Suppressor macrophage (primary cell): ENCODE results near the gene ID3.
A peak's percentile ranks its signal among the peaks of the same experiment; 100 is the strongest.

Source experiments
- DNase-seq, 4 experiments: peaks; one replicate each; pipeline ENCODE4 v3.0.0-alpha.2; 2020 to 2022
- total RNA-seq, 17 experiments: gene quantifications; one replicate each; lab custom pipeline; 2026; ENCODE audit warnings: mixed read lengths in 6 of 17, inconsistent platforms in 3 of 17; lab: John Stamatoyannopoulos, UW

ID3 gene, protein sequence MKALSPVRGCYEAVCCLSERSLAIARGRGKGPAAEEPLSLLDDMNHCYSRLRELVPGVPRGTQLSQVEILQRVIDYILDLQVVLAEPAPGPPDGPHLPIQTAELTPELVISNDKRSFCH
- total RNA-seq = 1.1 to 40.7 (median 11.3) reads per million in 17 experiments

DNA sequence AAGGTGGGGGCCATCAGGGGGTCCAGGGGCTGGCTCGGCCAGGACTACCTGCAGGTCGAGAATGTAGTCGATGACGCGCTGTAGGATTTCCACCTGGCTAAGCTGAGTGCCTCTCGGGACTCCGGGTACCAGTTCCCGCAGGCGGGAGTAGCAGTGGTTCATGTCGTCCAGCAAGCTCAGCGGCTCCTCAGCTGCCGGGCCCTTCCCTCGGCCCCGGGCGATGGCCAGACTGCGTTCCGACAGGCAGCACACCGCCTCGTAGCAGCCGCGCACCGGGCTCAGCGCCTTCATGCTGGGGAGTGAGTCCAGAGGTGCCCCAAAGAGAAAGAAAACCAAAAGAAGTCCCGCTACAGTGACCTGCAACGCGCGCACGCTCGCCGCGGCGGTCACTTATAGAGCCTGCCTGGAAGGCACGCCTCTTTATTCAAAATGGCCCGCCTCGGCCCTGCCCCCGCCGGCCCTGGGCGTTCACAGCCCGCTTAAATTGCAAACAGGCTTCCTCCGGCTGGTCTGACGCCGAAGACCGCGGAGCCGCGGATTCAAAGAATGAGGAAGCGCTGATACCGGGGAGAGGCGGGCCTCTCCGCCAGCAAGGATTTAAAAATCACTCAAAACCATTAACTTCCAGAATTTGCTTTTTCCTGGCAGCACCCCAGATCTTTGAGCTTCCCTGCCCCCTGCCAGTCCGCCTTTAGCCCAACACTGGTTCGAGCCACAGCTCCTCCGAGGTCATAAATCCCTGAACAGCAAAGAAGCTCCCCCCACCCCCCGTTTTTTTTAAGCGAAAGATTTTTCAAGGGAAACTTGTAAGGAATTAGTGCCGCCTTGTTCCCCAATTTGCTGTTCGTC lies at the start of gene ID3:
TSS of gene ID3 (minus strand) at position 366 of the 849 bp plus-strand sequence. CDS start at position 291, 75 bp downstream.
- peak; percentile 98 to 99 (median 99) for DNase-seq

- DNase-seq = no peak
These were observed 48.6 kb upstream of the ID3 start for GRCh38 chr1:23607944-23608343.

- no peak for DNase-seq
These were observed 42.9 kb upstream of the ID3 start for GRCh38 chr1:23601968-23602876.

DNA sequence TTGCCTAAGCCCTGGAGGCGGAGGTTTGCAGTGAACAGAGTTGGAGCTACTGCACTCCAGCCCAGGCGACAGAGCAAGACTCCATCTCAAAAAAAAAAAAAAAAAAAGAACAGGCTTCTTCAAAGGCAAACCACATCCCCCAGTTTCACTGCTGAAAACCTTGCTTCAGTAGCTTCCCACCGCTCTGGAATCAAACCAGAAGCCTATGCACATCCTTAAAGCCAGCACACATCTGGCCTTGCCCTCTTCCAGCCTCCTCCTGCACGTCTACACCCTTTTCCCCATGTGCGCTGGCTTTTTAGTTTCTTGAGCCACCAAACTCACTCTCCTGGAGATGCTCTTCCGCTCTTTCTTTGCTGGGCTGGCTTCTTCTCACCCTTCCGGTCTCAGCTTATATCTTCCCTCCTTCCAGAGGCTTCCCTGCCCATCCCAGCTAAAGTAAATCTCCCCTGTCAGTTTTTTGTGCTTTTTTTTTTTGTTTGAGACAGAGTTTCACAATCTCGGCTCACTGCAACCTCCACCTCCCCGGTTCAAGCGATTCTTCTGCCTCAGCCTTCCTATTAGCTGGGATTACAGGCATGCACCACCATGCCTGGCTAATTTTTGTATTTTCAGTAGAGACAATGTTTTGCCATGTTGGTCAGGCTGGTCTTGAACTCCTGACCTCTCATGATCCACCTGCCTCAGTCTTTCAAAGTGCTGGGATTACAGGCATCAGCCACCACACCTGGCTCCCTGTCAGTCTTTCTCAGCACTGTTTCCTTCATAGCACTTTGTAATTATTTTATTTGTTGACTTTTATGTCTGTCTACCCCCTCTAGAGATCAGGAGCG lies 42.0 kb upstream of the ID3 start:
- DNase-seq = no peak

GRCh38 chr1:23600283-23600682 lies 41.0 kb upstream of the ID3 start:
- peak in 1 of 4 experiments; percentile 18 for DNase-seq

DNA sequence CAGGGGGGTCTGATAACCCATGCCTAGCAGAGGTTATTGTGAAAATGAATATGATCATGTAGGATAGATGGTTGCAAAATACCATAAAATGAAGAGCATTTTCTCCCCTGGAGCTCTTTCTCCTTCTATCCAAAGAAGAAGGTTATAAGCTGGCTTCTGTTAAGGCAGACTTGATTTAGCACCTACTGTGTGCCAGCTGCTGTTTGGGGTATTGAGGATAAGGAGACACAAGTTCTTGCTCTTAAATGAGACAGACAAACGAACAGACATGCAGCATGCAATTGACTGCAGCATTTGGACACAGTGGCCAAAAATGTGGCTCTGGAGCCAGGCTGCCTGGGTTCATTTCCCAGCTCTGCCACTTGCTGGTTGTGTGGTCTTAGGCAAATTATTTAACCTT lies 39.8 kb upstream of the ID3 start:
- no peak for DNase-seq

- DNase-seq = no peak
These were observed 39.1 kb upstream of the ID3 start for GRCh38 chr1:23598424-23598823.

DNA sequence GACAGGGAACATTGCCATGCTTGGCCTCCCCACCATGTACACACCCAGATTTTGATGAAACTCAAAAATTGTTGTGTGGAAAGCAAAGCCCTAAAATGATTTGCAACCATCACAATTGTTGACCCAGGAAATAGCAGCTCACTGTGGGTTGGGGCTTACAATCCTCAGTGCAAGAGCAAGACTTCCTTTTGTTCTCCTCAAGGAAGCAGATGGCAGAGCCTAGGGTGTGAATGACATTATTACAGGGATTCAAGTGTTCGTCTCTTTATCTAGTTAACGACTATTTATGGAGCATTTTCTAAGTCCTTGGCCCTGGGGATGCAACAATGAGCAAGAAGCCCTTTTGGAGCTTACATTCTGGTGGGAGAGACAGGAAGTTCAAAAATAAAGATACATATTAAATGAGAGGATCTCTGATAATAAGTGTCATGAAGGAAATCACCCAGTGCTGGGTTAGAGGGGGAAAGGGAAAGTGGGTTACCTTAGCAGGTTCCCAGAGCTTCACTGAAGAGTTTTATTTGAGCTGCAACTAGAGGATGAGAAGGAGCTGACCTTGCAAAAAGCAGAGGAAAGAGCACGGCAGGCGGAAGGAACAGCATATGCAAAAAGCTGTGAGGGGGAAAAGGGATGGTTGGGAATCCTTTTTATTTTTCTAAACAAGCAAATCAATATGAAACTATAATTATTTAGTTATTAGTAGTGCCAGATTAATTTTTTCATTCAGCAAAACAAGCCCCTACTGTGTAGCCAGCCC lies 38.5 kb upstream of the ID3 start:
- DNase-seq = no peak

GRCh38 chr1:23596382-23597358 lies 37.4 kb upstream of the ID3 start:
- no peak for DNase-seq

GRCh38 chr1:23594927-23595353 lies 35.6 kb upstream of the ID3 start:
- DNase-seq = peak; percentile 40 to 67 (median 60)

- DNase-seq = no peak
These were observed 35.0 kb upstream of the ID3 start for GRCh38 chr1:23594149-23594907.

DNA sequence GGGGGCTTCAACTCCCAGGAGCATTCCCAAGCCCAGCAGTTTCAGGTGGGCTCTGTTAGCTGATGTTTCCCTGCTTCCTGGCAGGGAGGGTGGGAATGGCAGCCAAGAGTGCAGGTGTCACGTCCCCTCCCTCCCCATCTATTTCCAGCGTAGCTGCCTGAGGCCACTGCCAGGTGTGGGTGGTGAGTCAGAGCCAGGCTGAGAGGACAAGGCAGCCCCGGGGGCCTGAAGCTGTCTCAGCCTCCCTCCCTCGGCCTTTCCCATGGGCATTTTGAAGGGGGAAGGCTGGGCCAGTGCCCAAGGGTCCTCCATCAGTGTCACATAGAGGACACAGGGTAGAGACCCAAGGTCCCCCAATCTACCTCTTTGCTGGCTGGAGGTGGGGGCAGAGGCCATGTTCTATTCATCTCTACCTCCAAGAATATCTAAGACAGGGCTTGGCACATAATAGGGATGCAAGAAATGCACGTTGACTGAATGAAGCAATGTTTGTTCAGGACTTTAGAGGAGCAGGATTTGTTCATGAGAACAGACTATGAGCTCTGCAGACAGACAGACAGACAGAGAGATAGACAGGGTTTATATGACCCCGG lies 34.4 kb upstream of the ID3 start:
- no peak for DNase-seq

- no peak for DNase-seq
These were observed 33.8 kb upstream of the ID3 start for GRCh38 chr1:23593042-23593521.

- DNase-seq = peak in 1 of 4 experiments; percentile 31
These were observed 33.0 kb upstream of the ID3 start for GRCh38 chr1:23592209-23592892.

DNA sequence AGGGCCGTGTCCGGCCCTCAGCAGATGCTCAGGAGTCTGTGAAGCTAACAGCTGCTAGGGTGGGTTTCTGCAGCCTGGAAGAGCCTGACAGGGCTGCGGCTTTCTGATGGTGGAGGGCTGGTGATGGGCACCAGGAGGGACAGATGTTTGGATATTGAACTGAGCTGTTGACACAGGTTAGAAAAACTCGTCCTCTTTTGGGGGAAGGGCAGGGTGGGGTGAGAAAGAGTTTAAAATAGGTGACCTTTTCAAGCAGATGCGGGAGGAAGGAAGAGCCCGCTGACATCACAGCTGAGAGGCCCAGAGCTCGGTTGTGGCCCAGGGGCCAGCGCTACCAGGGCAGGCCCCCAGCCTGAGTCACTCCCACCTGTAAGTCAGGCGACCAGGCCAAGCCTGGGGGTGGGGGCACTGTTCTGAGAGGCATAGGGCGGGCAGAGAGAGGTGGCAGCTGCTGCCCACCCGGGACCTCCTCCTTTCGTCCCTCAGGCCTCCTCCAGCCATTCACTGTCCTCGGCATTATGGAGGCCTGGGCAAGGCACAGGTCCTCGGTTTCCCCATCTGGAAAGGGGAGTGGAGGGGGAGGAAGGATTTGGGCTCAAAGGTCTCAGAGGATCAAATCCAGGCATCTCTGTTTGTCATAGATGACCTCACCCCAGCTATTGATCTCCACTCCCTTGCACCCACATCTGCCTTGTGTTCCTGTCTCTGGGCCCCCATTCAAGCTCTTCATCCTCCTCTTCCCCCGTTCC lies 32.3 kb upstream of the ID3 start:
- DNase-seq = peak; percentile 30 to 57 (median 53)

GRCh38 chr1:23590058-23590783 lies 30.9 kb upstream of the ID3 start:
- peak; percentile 49 to 76 (median 71) for DNase-seq

DNA sequence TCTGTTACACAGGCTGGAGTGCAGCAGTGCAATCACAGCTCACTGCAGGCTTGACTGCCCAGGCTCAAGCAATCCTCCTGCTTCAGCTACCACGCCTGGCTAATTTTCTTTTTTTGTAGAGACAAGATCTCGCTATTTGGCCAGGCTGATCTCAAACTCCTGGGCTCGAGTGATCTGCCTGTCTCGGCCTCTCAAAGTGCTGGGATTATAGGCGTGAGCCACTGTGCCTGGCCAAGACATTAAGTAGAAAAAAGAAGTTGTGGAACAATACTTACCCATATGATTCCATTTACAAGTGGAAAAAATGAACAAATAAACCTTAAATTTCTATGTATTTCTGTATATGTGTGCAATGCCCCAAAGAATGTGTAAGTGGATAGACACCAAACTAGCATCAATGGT lies 30.3 kb upstream of the ID3 start:
- DNase-seq = no peak
